ENCODE data around the gene PLAAT5.

PLAAT5 gene

DNA sequence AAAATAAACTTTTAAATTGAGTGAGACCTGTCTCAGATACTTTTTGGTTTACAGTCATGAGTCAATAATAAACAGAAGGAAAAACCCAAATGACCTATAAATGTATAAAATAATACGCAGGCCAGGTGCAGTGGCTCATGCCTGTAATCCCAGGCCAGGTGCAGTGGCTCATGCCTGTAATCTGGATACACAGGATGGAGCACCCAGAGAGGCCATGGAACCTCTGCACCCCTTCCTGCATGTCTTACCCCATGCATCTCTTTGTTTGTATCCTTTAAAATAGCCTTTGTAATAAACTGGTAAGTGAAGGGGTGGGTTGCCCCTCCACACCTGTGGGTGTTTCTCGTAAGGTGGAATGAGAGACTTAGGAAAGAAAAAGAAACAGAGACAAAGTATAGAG is 36.7 kb upstream of the PLAAT5 start:
- ChIA-PET CTCF (interaction anchor here (0.6 kb wide), 1 partner anchor 68 kb away, joined by 3 read pairs; no protein-coding TSS in a partner anchor), POLR2A (no interaction called here)
- TF ChIP-seq HDGF (IDR thresholded peaks at IDR 0.05; ENCODE audit: borderline replicate concordance): no peak
- TF ChIP-seq TARDBP (IDR thresholded peaks at IDR 0.05): no peak
- no peak for TF ChIP-seq L3MBTL2 (conservative IDR thresholded peaks at IDR 0.05)
- no peak for TF ChIP-seq SP1 (IDR thresholded peaks at IDR 0.05)
- TF ChIP-seq, protein P1, sequence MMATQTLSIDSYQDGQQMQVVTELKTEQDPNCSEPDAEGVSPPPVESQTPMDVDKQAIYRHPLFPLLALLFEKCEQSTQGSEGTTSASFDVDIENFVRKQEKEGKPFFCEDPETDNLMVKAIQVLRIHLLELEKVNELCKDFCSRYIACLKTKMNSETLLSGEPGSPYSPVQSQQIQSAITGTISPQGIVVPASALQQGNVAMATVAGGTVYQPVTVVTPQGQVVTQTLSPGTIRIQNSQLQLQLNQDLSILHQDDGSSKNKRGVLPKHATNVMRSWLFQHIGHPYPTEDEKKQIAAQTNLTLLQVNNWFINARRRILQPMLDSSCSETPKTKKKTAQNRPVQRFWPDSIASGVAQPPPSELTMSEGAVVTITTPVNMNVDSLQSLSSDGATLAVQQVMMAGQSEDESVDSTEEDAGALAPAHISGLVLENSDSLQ (IDR thresholded peaks at IDR 0.05): no peak
- TF ChIP-seq FOXK2 (IDR thresholded peaks at IDR 0.05): no peak
- no peak for TF ChIP-seq ARNT (IDR thresholded peaks at IDR 0.05)
- TF ChIP-seq FOXA1 (IDR thresholded peaks at IDR 0.05): no peak
- DNase-seq (ENCODE audit: extremely low spot score): no peak

DNA sequence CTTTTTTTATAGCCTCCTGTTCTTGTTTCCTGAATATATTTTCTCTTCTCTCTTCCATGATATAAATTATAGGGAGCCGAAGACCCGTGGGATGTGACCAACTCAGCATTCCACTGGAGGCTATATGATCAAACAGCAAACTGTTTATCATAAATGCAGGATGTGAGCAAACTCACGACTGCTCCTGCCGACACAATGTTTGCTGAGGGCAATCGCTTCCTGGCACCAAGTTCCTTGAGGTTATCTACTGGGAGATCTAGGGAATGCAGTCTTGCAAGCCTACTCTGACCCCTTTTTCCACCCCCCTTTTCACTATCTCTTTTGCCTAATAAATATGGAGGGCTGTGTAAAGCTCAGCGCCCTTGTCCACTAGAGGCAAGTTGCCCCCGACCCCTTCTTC is 32.2 kb upstream of the PLAAT5 start:
- POLR2A ChIA-PET: no interaction called here
- CTCF ChIA-PET: no interaction called here
- TF ChIP-seq ELF4 (IDR thresholded peaks at IDR 0.05) (no peak), FOXA1 (IDR thresholded peaks at IDR 0.05) (no peak), SP1 (IDR thresholded peaks at IDR 0.05) (no peak), FOXK2 (IDR thresholded peaks at IDR 0.05) (no peak), TARDBP (IDR thresholded peaks at IDR 0.05) (no peak), L3MBTL2 (conservative IDR thresholded peaks at IDR 0.05) (no peak), CTBP1 (IDR thresholded peaks at IDR 0.05; ENCODE audit: borderline replicate concordance) (no peak), LEF1 (IDR thresholded peaks at IDR 0.05; ENCODE audit: borderline replicate concordance) (no peak), SUZ12 (IDR thresholded peaks at IDR 0.05) (no peak)
- no peak for DNase-seq (ENCODE audit: extremely low spot score)

DNA sequence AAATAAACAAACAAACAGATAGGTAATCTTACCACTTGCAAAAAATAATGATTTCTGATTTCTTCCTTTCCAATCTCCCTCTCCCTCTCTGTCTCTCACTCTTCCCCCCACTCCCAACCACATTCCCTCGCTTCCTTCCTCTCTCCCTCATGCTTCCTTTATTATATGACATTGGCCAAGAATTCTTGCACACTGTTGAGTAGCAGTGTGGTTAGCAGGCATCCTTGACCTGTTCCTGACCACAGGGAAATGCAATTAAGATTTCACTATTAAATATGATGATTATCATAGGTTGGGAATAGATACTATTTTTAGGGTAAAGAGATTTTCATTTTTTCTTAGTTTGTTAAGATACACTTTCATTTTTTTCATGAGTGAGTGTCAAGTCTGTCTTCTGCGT is 30.9 kb upstream of the PLAAT5 start:
- ChIA-PET CTCF (no interaction called here), POLR2A (no interaction called here)
- no peak for DNase-seq (ENCODE audit: extremely low spot score)
- TF ChIP-seq ZNF384 (IDR thresholded peaks at IDR 0.05): no peak
- TF ChIP-seq FOXK2 (IDR thresholded peaks at IDR 0.05): no peak
- no peak for TF ChIP-seq TARDBP (IDR thresholded peaks at IDR 0.05)
- TF ChIP-seq FOXM1 (IDR thresholded peaks at IDR 0.05; ENCODE audit: borderline replicate concordance): no peak
- TF ChIP-seq NFRKB (IDR thresholded peaks at IDR 0.05): no peak
- TF ChIP-seq LEF1 (IDR thresholded peaks at IDR 0.05; ENCODE audit: borderline replicate concordance): no peak
- no peak for TF ChIP-seq FOXA1 (IDR thresholded peaks at IDR 0.05)
- TF ChIP-seq, protein P1 (IDR thresholded peaks at IDR 0.05): no peak
- TF ChIP-seq SP1 (IDR thresholded peaks at IDR 0.05): no peak
- TF ChIP-seq CTBP1 (IDR thresholded peaks at IDR 0.05; ENCODE audit: borderline replicate concordance): no peak
- no peak for TF ChIP-seq BHLHE40 (IDR thresholded peaks at IDR 0.05; ENCODE audit: borderline replicate concordance)
- no peak for TF ChIP-seq HDGF (IDR thresholded peaks at IDR 0.05; ENCODE audit: borderline replicate concordance)
- no peak for TF ChIP-seq SUZ12 (IDR thresholded peaks at IDR 0.05)
- TF ChIP-seq ARNT (IDR thresholded peaks at IDR 0.05): no peak

DNA sequence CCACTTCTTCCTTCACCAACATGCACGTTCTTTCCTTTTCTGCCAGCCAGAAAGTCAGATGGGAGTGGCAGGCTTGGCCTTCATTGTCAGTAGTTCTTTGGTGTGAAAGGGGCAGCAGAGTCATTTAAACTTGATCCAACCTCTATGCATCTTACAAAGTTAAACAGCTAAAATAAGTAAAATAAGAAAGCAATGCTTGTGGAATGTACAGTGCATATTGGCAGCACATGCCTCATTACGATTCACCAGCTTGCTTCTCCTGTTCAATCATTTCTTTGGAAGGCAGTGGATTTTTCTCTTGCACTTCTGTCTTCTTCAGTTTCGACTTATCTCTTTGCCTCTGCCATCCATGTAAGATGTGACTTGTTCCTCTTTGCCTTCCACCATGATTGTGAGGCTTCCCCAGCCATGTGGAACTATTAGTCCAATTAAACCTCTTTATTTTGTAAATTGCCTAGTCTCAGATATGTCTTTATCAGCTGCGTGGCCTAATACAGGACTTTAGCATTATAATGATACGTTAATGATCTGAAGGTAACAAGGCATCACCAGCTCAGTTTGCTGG is 29.7 kb upstream of the PLAAT5 start:
- no peak for DNase-seq (ENCODE audit: extremely low spot score)
- CTCF ChIA-PET: no interaction called here
- POLR2A ChIA-PET: no interaction called here
- TF ChIP-seq FOXA1 (IDR thresholded peaks at IDR 0.05): no peak
- no peak for TF ChIP-seq CTBP1 (IDR thresholded peaks at IDR 0.05; ENCODE audit: borderline replicate concordance)
- TF ChIP-seq HDGF (IDR thresholded peaks at IDR 0.05; ENCODE audit: borderline replicate concordance): no peak
- no peak for TF ChIP-seq ZNF384 (IDR thresholded peaks at IDR 0.05)
- TF ChIP-seq SUZ12 (IDR thresholded peaks at IDR 0.05): no peak
- no peak for TF ChIP-seq SP1 (IDR thresholded peaks at IDR 0.05)
- no peak for TF ChIP-seq TARDBP (IDR thresholded peaks at IDR 0.05)
- TF ChIP-seq FOXK2 (IDR thresholded peaks at IDR 0.05): no peak
- TF ChIP-seq ELF4 (IDR thresholded peaks at IDR 0.05): no peak
- TF ChIP-seq NFRKB (IDR thresholded peaks at IDR 0.05): no peak
- TF ChIP-seq, protein P1 (IDR thresholded peaks at IDR 0.05): no peak
- no peak for TF ChIP-seq FOXM1 (IDR thresholded peaks at IDR 0.05; ENCODE audit: borderline replicate concordance)
- TF ChIP-seq LEF1 (IDR thresholded peaks at IDR 0.05; ENCODE audit: borderline replicate concordance): no peak
- no peak for TF ChIP-seq BHLHE40 (IDR thresholded peaks at IDR 0.05; ENCODE audit: borderline replicate concordance)
- TF ChIP-seq ARNT (IDR thresholded peaks at IDR 0.05): no peak
- TF ChIP-seq L3MBTL2 (conservative IDR thresholded peaks at IDR 0.05): no peak

DNA sequence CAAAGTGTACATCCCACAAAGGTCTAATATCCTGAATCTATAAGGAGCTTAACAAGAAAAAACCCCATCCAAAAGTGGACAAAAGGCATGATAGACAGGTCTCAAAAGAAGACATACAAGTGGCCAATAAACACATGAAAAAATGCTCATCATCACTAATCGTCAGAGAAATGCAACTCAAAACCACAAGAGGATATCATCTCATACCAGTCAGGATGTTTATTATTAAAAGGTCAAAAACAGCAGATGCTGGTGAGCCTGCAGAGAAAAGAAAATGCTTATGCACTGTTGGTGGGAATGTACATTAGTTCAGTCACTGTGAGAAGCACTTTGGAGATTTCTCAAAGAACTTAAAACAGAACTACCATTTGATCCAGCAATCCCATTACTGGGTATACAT is 27.6 kb upstream of the PLAAT5 start:
- no peak for DNase-seq (ENCODE audit: extremely low spot score)
- POLR2A ChIA-PET: no interaction called here
- no peak for TF ChIP-seq TARDBP (IDR thresholded peaks at IDR 0.05)
- TF ChIP-seq, protein P1 (IDR thresholded peaks at IDR 0.05): no peak
- CTCF ChIA-PET: no interaction called here

DNA sequence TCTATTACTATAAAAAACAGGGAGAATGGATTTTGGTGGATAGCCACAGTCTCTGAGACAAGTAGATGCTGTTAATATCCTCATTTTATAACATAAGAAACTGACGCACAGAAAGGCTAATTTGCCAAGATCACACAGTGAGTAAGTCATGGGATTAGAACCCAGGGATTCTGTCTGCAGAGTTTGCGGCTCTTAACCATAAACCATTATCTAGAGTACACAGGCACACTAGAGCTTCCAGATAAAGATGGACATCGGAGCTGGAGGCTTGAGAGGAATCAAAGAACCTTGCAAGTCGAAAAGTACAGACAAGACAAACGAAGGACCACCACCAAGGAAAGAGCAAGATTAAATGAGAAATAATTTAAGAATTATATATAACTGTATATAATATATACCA is 26.2 kb upstream of the PLAAT5 start:
- TF ChIP-seq CTBP1 (IDR thresholded peaks at IDR 0.05; ENCODE audit: borderline replicate concordance) (no peak), L3MBTL2 (conservative IDR thresholded peaks at IDR 0.05) (no peak), BHLHE40 (IDR thresholded peaks at IDR 0.05; ENCODE audit: borderline replicate concordance) (no peak), FOXK2 (IDR thresholded peaks at IDR 0.05) (no peak), ZNF384 (IDR thresholded peaks at IDR 0.05) (no peak), TARDBP (IDR thresholded peaks at IDR 0.05) (no peak), LEF1 (IDR thresholded peaks at IDR 0.05; ENCODE audit: borderline replicate concordance) (no peak)
- ChIA-PET CTCF (no interaction called here), POLR2A (no interaction called here)
- no peak for DNase-seq (ENCODE audit: extremely low spot score)

Data from HEK293T (cell line).